Activated T-cell treated with anti-CD3 and anti-CD28 coated beads, Interleukin-2, amount 50 U/mL, for 4 hours (primary cell): ENCODE data around the gene CTNNAL1. TPM values are rescaled to one million over a fixed set of nuclear protein-coding genes. Genes with fewer than 3 reads are reported as not detected.
"Not testable (repeated sequence)": the region's sequence is repeated elsewhere in the genome, so short reads cannot be mapped to it uniquely, and the experiment has no call there.

ENCODE experiments used
- ATAC-seq, 2 donors: fragments of 200-7000 bp; cut with Tn5 transposase; one replicate each; pipeline ENCODE4 v1.10.0; 2021
- DNase-seq: peaks from one replicate; pipeline ENCODE4 v3.0.0-alpha.2; 2020
- H3K27me3 Mint-ChIP-seq: one replicate; pipeline ENCODE4 v1.8.0; 2021; ENCODE audit warnings: low read depth, mixed read lengths
- H3K36me3 Mint-ChIP-seq: one replicate; pipeline ENCODE4 v1.8.0; 2022; ENCODE audit warnings: mixed read lengths; ENCODE audit not compliant: insufficient read depth
- H3K4me1 Mint-ChIP-seq: one replicate; pipeline ENCODE4 v1.8.0; 2021; ENCODE audit warnings: low read depth, mixed read lengths
- H3K4me3 Mint-ChIP-seq: one replicate; pipeline ENCODE4 v1.8.0; 2021; ENCODE audit warnings: mild to moderate bottlenecking, moderate library complexity, mixed read lengths
- H3K9me3 Mint-ChIP-seq: one replicate; pipeline ENCODE4 v1.8.0; 2021; ENCODE audit warnings: mixed read lengths
- total RNA-seq, 3 donors: library from RNA; stranded (reverse); gene quantifications; one replicate each; pipeline ENCODE4 v1.2.1, GENCODE V29; 2021

Gene CTNNAL1
- total RNA-seq, 3 donors from 2014 or later: 5.0 to 7.4 (median 5.6) TPM

GRCh38 chr9:108994695-108995094 is 18.6 kb downstream of the CTNNAL1 start:
- DNase-seq: no peak
- H3K4me3 Mint-ChIP-seq: no peak overlapping the region

GRCh38 chr9:108991479-108991878 is 21.8 kb downstream of the CTNNAL1 start:
- ATAC-seq (no peak), DNase-seq (no peak)
- Mint-ChIP-seq H3K4me1 (peaks cover 6% of the 10 kb centered on the region), H3K36me3 (no peaks in the 10 kb centered on the region), H3K27me3 (no peaks in the 10 kb centered on the region), H3K9me3 (no peaks in the 10 kb centered on the region), H3K4me3 (no peak overlapping the region)

More at GRCh38 chr9:108994695-108995094, 18.6 kb downstream of the CTNNAL1 start:
- no peaks in the 10 kb centered on the region for H3K9me3 Mint-ChIP-seq
- no peak for ATAC-seq
- no peaks in the 10 kb centered on the region for H3K27me3 Mint-ChIP-seq
- H3K4me1 Mint-ChIP-seq: peaks cover 6% of the 10 kb centered on the region
- H3K36me3 Mint-ChIP-seq: peaks cover 2% of the 10 kb centered on the region

GRCh38 chr9:108983885-108984284 is 29.4 kb downstream of the CTNNAL1 start:
- DNase-seq (no peak), ATAC-seq (no peak)
- no peaks in the 10 kb centered on the region for H3K36me3 Mint-ChIP-seq
- no peaks in the 10 kb centered on the region for H3K4me1 Mint-ChIP-seq
- no peaks in the 10 kb centered on the region for H3K27me3 Mint-ChIP-seq
- H3K4me3 Mint-ChIP-seq: no peak overlapping the region
- no peaks in the 10 kb centered on the region for H3K9me3 Mint-ChIP-seq

GRCh38 chr9:108980893-108981292 is 32.4 kb downstream of the CTNNAL1 start:
- Mint-ChIP-seq H3K4me3 (no peak overlapping the region), H3K9me3 (no peaks in the 10 kb centered on the region), H3K36me3 (peaks cover 2% of the 10 kb centered on the region), H3K27me3 (no peaks in the 10 kb centered on the region), H3K4me1 (no peaks in the 10 kb centered on the region)
- ATAC-seq (no peak), DNase-seq (no peak)

GRCh38 chr9:108978205-108978604 is 35.1 kb downstream of the CTNNAL1 start:
- Mint-ChIP-seq H3K4me1 (no peaks in the 10 kb centered on the region), H3K27me3 (no peaks in the 10 kb centered on the region), H3K9me3 (no peaks in the 10 kb centered on the region), H3K4me3 (no peak overlapping the region), H3K36me3 (peaks cover 2% of the 10 kb centered on the region)
- DNase-seq (no peak), ATAC-seq (no peak)

GRCh38 chr9:108973895-108974294 is 39.4 kb downstream of the CTNNAL1 start:
- Mint-ChIP-seq H3K4me1 (no peaks in the 10 kb centered on the region), H3K4me3 (no peak overlapping the region), H3K36me3 (peaks cover 5% of the 10 kb centered on the region), H3K9me3 (peaks cover 7% of the 10 kb centered on the region), H3K27me3 (no peaks in the 10 kb centered on the region)
- DNase-seq (no peak), ATAC-seq (no peak)

- H3K27me3 Mint-ChIP-seq: no peaks in the 10 kb centered on the region
- H3K4me1 Mint-ChIP-seq: no peaks in the 10 kb centered on the region
- H3K36me3 Mint-ChIP-seq: peaks cover 5% of the 10 kb centered on the region
- peaks cover 7% of the 10 kb centered on the region for H3K9me3 Mint-ChIP-seq
- ATAC-seq: no peak
- DNase-seq: no peak
- no peak overlapping the region for H3K4me3 Mint-ChIP-seq
These were observed 40.6 kb downstream of the CTNNAL1 start for GRCh38 chr9:108972626-108973209.

- ATAC-seq (no peak), DNase-seq (no peak)
- Mint-ChIP-seq H3K4me1 (no peaks in the 10 kb centered on the region), H3K27me3 (no peaks in the 10 kb centered on the region), H3K36me3 (peaks cover 4% of the 10 kb centered on the region), H3K4me3 (no peak overlapping the region), H3K9me3 (peaks cover 7% of the 10 kb centered on the region)
These were observed 41.1 kb downstream of the CTNNAL1 start for GRCh38 chr9:108972186-108972585.

- H3K4me3 Mint-ChIP-seq, H3K36me3 Mint-ChIP-seq, H3K27me3 Mint-ChIP-seq, ATAC-seq, H3K9me3 Mint-ChIP-seq, DNase-seq, H3K4me1 Mint-ChIP-seq: not testable (repeated sequence)
These were observed 41.9 kb downstream of the CTNNAL1 start for GRCh38 chr9:108971392-108971791.

GRCh38 chr9:108967916-108968315 is 45.4 kb downstream of the CTNNAL1 start:
- DNase-seq (no peak), ATAC-seq (no peak)
- no peaks in the 10 kb centered on the region for H3K27me3 Mint-ChIP-seq
- H3K36me3 Mint-ChIP-seq: peaks cover 4% of the 10 kb centered on the region
- H3K9me3 Mint-ChIP-seq: peaks cover 7% of the 10 kb centered on the region
- no peak overlapping the region for H3K4me3 Mint-ChIP-seq
- H3K4me1 Mint-ChIP-seq: no peaks in the 10 kb centered on the region

GRCh38 chr9:108963459-108964143 is 49.7 kb downstream of the CTNNAL1 start:
- no peaks in the 10 kb centered on the region for H3K9me3 Mint-ChIP-seq

GRCh38 chr9:108961151-108961550 is 52.1 kb downstream of the CTNNAL1 start:
- Mint-ChIP-seq H3K9me3 (no peaks in the 10 kb centered on the region), H3K4me3 (no peak overlapping the region), H3K4me1 (no peaks in the 10 kb centered on the region), H3K27me3 (no peaks in the 10 kb centered on the region), H3K36me3 (no peaks in the 10 kb centered on the region)
- DNase-seq: no peak
- no peak for ATAC-seq

More at GRCh38 chr9:108963459-108964143, 49.7 kb downstream of the CTNNAL1 start:
- no peak overlapping the region for H3K4me3 Mint-ChIP-seq
- ATAC-seq (no peak), DNase-seq (no peak)
- H3K4me1 Mint-ChIP-seq: no peaks in the 10 kb centered on the region
- H3K36me3 Mint-ChIP-seq: no peaks in the 10 kb centered on the region
- no peaks in the 10 kb centered on the region for H3K27me3 Mint-ChIP-seq

- H3K4me1 Mint-ChIP-seq: no peaks in the 10 kb centered on the region
- H3K27me3 Mint-ChIP-seq: no peaks in the 10 kb centered on the region
- no peaks in the 10 kb centered on the region for H3K36me3 Mint-ChIP-seq
- H3K4me3 Mint-ChIP-seq: no peak overlapping the region
- no peaks in the 10 kb centered on the region for H3K9me3 Mint-ChIP-seq
- DNase-seq: no peak
- ATAC-seq: no peak
These were observed 53.0 kb downstream of the CTNNAL1 start for GRCh38 chr9:108960331-108960730.

- ATAC-seq (no peak), DNase-seq (no peak)
- no peak overlapping the region for H3K4me3 Mint-ChIP-seq
- H3K36me3 Mint-ChIP-seq: no peaks in the 10 kb centered on the region
- no peaks in the 10 kb centered on the region for H3K27me3 Mint-ChIP-seq
- H3K4me1 Mint-ChIP-seq: peaks cover 2% of the 10 kb centered on the region
- no peaks in the 10 kb centered on the region for H3K9me3 Mint-ChIP-seq
These were observed 56.7 kb downstream of the CTNNAL1 start for GRCh38 chr9:108956631-108957026.

- H3K27me3 Mint-ChIP-seq: no peaks in the 10 kb centered on the region
- no peak for ATAC-seq
- H3K36me3 Mint-ChIP-seq: no peaks in the 10 kb centered on the region
- H3K9me3 Mint-ChIP-seq: no peaks in the 10 kb centered on the region
- H3K4me3 Mint-ChIP-seq: no peak overlapping the region
- peaks cover 2% of the 10 kb centered on the region for H3K4me1 Mint-ChIP-seq
- no peak for DNase-seq
These were observed 57.2 kb downstream of the CTNNAL1 start for GRCh38 chr9:108956022-108956630.
